Suprapubic skin (tissue), 4 donors: ENCODE measurements around the gene KIF5A. TPM values are rescaled to one million over a fixed set of nuclear protein-coding genes. Genes with fewer than 3 reads are reported as not detected.

Experiments
- DNase-seq, 2 donors: peaks; one replicate each; pipeline ENCODE4 v3.0.0-alpha.2; 2019; ENCODE audit warnings: low spot score in 2 of 2
- H3K27ac ChIP-seq: fragments of 200-600 bp; sonication (generic); one replicate; pipeline ENCODE4 v1.5.1; 2019
- H3K27me3 ChIP-seq: fragments of 200-600 bp; sonication (generic); one replicate; pipeline ENCODE4 v1.5.1; 2019
- H3K36me3 ChIP-seq: fragments of 200-600 bp; sonication (generic); one replicate; pipeline ENCODE4 v1.5.1; 2019
- H3K4me1 ChIP-seq: fragments of 200-600 bp; sonication (generic); one replicate; pipeline ENCODE4 v1.5.1; 2019
- H3K4me3 ChIP-seq: fragments of 200-600 bp; sonication (generic); one replicate; pipeline ENCODE4 v1.5.1; 2019; ENCODE audit warnings: mild to moderate bottlenecking
- H3K9me3 ChIP-seq: fragments of 200-600 bp; sonication (generic); one replicate; pipeline ENCODE4 v1.5.1; 2019
- CTCF ChIP-seq, 2 donors: fragments of 200-600 bp in 1 of 2; fragments of 450-650 bp in 1 of 2; sonication (generic) in 1 of 2; IDR thresholded peaks; one replicate each; pipeline ENCODE4 v1.5.1; 2016 to 2019; ENCODE audit warnings: antibody characterized with exemption in 2 of 2, mild to moderate bottlenecking in 1 of 2, moderate library complexity in 1 of 2
- EP300 ChIP-seq: sonication (generic); formaldehyde crosslinking; IDR thresholded peaks from one replicate; pipeline ENCODE4 v1.6.1; 2017; ENCODE audit warnings: antibody characterized with exemption
- POLR2A ChIP-seq, 2 donors: fragments of 450-650 bp; IDR thresholded peaks; one replicate each; pipeline ENCODE4 v1.6.1; 2017; ENCODE audit warnings: antibody characterized with exemption in 2 of 2, mild to moderate bottlenecking in 2 of 2, moderate library complexity in 2 of 2
- POLR2AphosphoS5 ChIP-seq, 3 donors: sonication (generic); formaldehyde crosslinking; IDR thresholded peaks; one replicate each; pipeline ENCODE4 v1.6.1; 2017; ENCODE audit warnings: antibody characterized with exemption in 3 of 3
- WGBS: methylation state at CpG from one replicate; pipeline ENCODE4 v1.1.5; 2018; 5-methylcytosine and 5-hydroxymethylcytosine counted together
- total RNA-seq, 4 donors: library from RNA; depleted of rRNA; stranded (reverse); fragments of >200 nt; gene quantifications; one replicate each; pipeline ENCODE4 v1.1.0, GENCODE V29; 2016

Gene KIF5A
- total RNA-seq, 4 donors from 2014 or later: 0.08 to 0.23 TPM; not detected in 2

- peak overlapping the region; percentile 64 for H3K4me3 ChIP-seq
- 59% methylated on average over 4 of the region's 4 CpGs for WGBS
Measured at GRCh38 chr12:57605811-57606311, 56.0 kb downstream of the KIF5A start.

DNA sequence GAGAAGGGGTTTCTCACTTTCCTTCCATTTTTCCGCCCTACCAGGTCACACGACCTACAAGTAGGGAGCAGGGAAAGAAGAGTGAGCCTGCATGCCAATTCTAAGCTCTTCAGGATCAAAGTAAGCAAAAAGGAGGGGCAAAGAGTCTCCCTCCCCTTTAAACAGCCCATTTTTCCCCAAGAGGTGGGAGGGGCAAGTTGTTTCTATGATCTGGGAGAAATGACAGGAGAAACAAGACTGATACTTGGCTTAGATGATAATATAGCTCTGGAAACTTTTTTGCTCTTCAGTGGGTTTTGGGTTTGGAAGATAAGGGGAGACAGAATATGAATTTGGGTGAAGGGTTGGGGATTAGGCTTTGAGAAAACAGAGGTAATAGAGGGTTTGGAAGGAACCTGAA is 56.6 kb downstream of the KIF5A start:
- DNase-seq: no peak
- TF ChIP-seq CTCF (IDR thresholded peaks at IDR 0.05): no peak
- TF ChIP-seq POLR2A (IDR thresholded peaks at IDR 0.05): no peak
- no peak for TF ChIP-seq EP300
- TF ChIP-seq POLR2AphosphoS5 (IDR thresholded peaks at IDR 0.05): no peak
- peaks cover 8% of the 10 kb centered on the region for H3K27me3 ChIP-seq
- peaks cover 46% of the 10 kb centered on the region for H3K4me1 ChIP-seq
- H3K4me3 ChIP-seq: no peak overlapping the region
- no peak overlapping the region for H3K27ac ChIP-seq
- 77% methylated on average over 2 of the region's 2 CpGs for WGBS
- no peaks in the 10 kb centered on the region for H3K9me3 ChIP-seq
- peaks cover 14% of the 10 kb centered on the region for H3K36me3 ChIP-seq

More at GRCh38 chr12:57605811-57606311, 56.0 kb downstream of the KIF5A start:
- TF ChIP-seq CTCF (IDR thresholded peaks at IDR 0.05): no peak
- TF ChIP-seq POLR2A (IDR thresholded peaks at IDR 0.05): no peak
- no peak for TF ChIP-seq POLR2AphosphoS5 (IDR thresholded peaks at IDR 0.05)
- TF ChIP-seq EP300: no peak
- H3K4me1 ChIP-seq: peaks cover 41% of the 10 kb centered on the region
- no peaks in the 10 kb centered on the region for H3K9me3 ChIP-seq
- H3K27me3 ChIP-seq: peaks cover 3% of the 10 kb centered on the region
- H3K27ac ChIP-seq: no peak overlapping the region
- no peak for DNase-seq
- H3K36me3 ChIP-seq: peaks cover 19% of the 10 kb centered on the region

DNA sequence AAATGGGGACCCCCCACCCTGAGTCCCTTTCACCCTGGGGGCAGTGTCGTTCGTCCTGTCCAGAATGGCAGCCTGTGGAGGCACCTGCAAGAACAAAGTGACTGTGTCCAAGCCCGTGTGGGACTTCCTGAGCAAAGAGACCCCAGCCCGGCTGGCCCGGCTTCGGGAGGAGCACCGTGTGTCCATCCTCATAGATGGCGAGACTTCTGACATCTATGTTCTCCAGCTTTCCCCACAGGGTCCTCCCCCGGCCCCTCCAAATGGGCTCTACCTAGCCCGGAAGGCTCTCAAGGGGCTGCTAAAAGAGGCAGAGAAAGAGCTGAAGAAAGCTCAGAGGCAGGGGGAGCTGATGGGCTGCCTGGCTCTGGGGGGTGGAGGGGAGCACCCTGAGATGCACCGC is 57.0 kb downstream of the KIF5A start:
- peaks cover 10% of the 10 kb centered on the region for H3K27me3 ChIP-seq
- H3K4me1 ChIP-seq: peaks cover 50% of the 10 kb centered on the region
- 87% methylated on average over 10 of the region's 11 CpGs for WGBS
- H3K27ac ChIP-seq: no peak overlapping the region
- DNase-seq: no peak
- peaks cover 10% of the 10 kb centered on the region for H3K36me3 ChIP-seq
- no peak overlapping the region for H3K4me3 ChIP-seq
- no peaks in the 10 kb centered on the region for H3K9me3 ChIP-seq
- TF ChIP-seq POLR2A (IDR thresholded peaks at IDR 0.05) (no peak), POLR2AphosphoS5 (IDR thresholded peaks at IDR 0.05) (no peak), EP300 (no peak), CTCF (IDR thresholded peaks at IDR 0.05) (no peak)

GRCh38 chr12:57607958-57608663 is 58.3 kb downstream of the KIF5A start:
- peaks cover 14% of the 10 kb centered on the region for H3K27me3 ChIP-seq
- H3K4me3 ChIP-seq: no peak overlapping the region
- 90% methylated on average over 11 of the region's 12 CpGs for WGBS
- H3K9me3 ChIP-seq: no peaks in the 10 kb centered on the region
- peaks cover 4% of the 10 kb centered on the region for H3K36me3 ChIP-seq
- TF ChIP-seq POLR2AphosphoS5 (IDR thresholded peaks at IDR 0.05): no peak
- DNase-seq: no peak
- peaks cover 54% of the 10 kb centered on the region for H3K4me1 ChIP-seq
- no peak overlapping the region for H3K27ac ChIP-seq

DNA sequence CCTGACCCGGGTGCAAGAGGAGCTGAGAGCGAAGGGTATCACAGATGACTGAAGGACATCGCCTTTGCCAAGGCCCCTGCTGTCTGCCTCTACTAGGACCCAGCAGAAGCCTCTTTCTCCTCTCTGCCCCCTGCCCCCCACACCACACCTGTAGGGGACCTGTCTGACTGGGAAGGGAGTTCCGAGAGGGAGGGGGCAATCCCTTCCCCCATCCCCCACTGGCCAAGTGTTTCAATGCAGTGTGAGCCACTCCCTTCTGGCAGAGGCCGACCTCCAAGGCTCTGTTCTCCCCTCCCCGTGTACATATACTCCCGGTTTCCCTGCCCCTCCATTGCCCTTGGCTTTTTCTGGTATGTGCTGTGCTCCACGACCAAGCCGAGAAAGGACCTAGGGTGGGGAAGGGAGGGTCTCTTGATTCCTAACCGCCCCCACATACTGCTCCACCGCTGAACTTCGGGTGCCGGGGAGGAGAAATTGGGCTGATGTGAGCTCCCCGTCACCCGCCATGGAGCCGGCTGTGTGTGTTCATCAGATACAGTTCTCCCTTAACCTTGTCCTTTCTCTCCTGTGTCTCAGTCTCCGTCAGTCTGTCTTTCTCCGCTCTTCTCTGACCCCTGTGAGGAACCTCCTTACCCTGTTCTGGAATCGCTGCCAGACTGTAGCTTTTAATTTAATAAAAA is 59.4 kb downstream of the KIF5A start:
- Histone ChIP-seq H3K4me1 (peaks cover 44% of the 10 kb centered on the region), H3K4me3 (peak overlapping the region; percentile 77), H3K27ac (peak overlapping the region; percentile 73), H3K9me3 (no peaks in the 10 kb centered on the region), H3K36me3 (peaks cover 6% of the 10 kb centered on the region), H3K27me3 (peaks cover 21% of the 10 kb centered on the region)
- no peak for DNase-seq
- 56% methylated on average over 19 of the region's 19 CpGs for WGBS
- TF ChIP-seq CTCF (IDR thresholded peaks at IDR 0.05) (no peak), EP300 (no peak), POLR2AphosphoS5 (IDR thresholded peaks at IDR 0.05) (no peak), POLR2A (IDR thresholded peaks at IDR 0.05) (no peak)
